Left hindlimb (tissue), 1 donor: Measurements from ENCODE around the gene CCT8L2.
"Not testable (repeated sequence)": the region's sequence is repeated elsewhere in the genome, so short reads cannot be mapped to it uniquely, and the experiment has no call there.

Source experiments
- DNase-seq: peaks from one replicate; pipeline ENCODE4 v3.0.0-alpha.2; 2018

CCT8L2 gene

DNA sequence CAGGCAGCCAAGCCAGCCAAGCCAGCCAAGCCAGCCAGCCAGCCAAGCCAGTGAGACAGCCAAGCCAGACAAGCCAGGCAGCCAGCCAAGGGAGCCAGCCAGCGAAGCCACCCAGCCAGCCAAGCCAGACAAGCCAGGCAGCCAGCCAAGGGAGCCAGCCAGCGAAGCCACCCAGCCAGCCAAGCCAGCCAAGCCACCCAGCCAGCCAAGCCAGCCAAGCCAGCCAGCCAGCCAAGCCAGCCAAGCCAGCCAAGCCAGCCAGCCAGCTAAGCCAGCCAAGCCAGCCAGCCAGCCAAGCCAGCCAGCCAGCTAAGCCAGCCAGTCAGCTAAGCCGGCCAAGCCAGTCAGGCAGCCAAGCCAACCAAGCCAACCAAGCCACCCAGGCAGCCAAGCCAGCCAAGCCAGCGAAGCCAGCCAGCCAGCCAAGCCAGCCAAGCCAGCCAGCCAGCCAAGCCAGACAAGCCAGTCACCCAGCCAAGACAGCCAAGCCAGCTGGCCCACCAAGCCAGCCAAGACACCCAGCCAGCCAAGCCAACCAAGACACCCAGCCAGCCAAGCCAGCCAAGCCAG lies 34.1 kb downstream of the CCT8L2 start:
- not testable (repeated sequence) for DNase-seq

DNA sequence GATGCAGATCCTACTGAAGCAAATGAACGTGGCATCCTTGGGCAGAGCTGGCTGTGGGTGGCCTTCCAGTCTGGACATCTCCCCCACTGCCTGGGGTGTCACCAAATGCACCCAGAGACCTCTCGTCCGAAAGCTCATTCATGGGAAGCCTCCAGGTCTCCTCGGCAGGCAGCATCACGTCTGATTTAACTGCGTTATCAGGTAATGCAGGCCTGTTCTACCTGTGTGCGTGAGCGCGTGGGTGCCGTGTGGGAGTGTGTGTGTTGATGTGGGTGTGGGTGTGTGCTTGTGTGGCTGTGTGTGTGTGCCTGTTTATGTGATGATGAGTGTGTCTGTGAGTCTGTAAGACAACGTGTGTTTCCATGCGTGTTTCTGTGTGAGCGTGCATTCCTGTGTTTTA lies 35.1 kb downstream of the CCT8L2 start:
- DNase-seq = not testable (repeated sequence)

DNA sequence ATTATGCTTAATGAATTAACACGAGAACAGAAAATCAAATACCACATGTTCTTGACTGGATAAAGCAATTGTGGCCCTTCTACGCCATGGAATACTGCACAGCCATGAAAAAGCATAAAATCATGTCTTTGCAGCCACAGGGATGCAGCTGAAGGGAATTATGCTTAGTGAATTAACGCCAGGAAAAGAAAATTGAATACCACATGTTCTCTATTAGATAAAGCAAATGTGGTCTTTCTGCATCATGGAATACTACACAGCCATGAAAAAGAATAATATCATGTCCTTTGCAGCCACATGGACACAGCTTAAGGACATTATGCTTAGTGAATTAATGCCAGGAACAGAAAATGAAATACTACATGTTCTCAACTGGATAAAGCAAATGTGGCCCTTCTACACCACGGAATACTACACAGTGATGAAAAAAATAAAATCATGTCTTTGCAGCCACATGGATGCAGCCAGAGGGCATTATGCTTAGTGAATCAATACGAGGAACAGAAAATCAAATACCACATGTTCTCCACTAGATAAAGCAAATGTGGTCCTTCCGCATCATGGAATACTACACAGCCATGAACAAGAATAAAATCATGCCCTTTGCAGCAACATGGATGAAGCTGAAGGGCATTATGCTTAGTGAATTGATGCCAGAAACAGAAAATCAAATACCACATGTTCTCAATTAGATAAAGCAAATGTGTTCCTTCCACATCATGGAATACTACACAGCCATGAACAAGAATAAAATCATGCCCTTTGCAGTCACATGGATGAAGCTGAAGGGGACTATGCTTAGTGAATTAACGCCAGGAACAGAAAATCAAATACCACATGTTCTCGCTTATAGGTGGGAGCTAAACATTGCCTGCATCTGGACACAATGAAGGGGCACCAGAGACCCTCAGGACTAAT lies 37.3 kb downstream of the CCT8L2 start:
- DNase-seq = not testable (repeated sequence)

DNA sequence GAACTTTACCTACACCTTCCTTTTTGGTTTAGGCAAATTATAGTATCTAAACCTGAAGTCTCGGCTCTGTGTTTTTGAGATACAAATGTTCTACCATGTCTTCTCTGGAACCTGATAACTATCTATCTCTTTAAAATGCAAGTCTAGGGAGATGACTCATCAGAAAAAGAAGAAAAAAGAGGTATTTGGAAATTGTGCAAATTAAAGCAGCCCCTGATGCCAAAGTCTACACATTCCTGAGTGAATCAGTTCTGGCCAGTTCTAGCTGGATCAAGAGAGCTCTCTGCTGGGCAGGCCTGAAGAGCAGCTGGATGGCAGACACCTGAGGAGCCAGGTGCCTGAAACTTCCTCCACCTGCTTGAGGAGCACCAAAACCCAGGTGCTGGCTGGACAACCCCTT lies 49.3 kb downstream of the CCT8L2 start:
- not testable (repeated sequence) for DNase-seq
